WERI-Rb-1 (cell line): ENCODE measurements around the gene TBC1D2.

Source experiments
- DNase-seq: peaks from one replicate; pipeline ENCODE4 v3.0.0-alpha.2; 2020
- H3K27ac ChIP-seq: fragments of 250-450 bp; sonication (Bioruptor Pico); 2 replicates; pipeline ENCODE4 v1.5.1; 2020; ENCODE audit warnings: mild to moderate bottlenecking, moderate library complexity
- H3K27me3 ChIP-seq: fragments of 250-450 bp; sonication (Bioruptor Pico); 2 replicates; pipeline ENCODE4 v1.5.1; 2021; ENCODE audit warnings: mild to moderate bottlenecking, low read depth, moderate library complexity; ENCODE audit not compliant: insufficient read depth, severe bottlenecking
- H3K36me3 ChIP-seq: fragments of 250-450 bp; sonication (Bioruptor Pico); 2 replicates; pipeline ENCODE4 v1.5.1; 2020; ENCODE audit warnings: mild to moderate bottlenecking, moderate library complexity
- H3K4me3 ChIP-seq: 2 replicates; pipeline ENCODE4 v1.5.1; 2011; ENCODE audit warnings: low read depth, mild to moderate bottlenecking, control low read depth, low read length
- H3K9me3 ChIP-seq: fragments of 250-450 bp; sonication (Bioruptor Pico); 2 replicates; pipeline ENCODE4 v1.5.1; 2021; ENCODE audit warnings: mild to moderate bottlenecking, moderate library complexity; ENCODE audit not compliant: severe bottlenecking
- TF ChIP-seq, protein P1 (sequence below): IDR thresholded peaks from 2 replicates; pipeline ENCODE4 v1.5.1; 2011; ENCODE audit warnings: low read depth, mild to moderate bottlenecking, control low read depth, inconsistent platforms, low read length

TBC1D2 gene

DNA sequence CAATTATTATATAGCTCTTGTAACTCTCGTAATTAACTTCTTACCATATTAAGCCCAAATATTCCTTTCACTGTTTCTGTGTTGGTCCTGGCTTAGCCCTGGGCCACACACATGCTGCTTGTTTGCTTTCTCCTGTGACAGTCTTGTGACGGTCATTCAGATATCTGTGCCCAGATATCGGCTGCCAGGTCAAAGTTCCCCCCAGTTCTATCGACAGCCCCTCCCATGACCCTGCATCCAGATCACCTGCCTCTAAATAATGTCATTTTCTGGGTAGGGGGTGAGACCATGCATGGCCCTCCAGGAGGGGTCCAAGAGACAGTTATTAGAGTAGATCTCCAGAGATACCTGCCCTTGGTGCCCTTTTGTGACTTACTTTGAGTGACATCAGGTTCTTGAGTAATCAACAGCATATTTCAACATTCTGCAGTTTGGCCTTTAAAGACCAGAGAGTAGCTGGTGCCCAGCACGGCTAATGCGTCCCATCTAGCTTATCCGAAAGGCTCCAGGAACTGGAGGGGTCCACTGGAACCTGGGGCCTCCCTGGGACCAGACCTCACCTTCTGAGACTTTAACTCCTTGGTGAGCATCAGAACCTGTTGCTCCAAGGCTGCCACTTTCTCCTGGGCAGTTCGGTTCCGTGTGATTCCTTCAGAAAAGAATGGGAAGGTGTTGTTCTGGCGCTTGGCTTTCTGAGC lies 26.9 kb downstream of the TBC1D2 start:
- Histone ChIP-seq H3K36me3 (peaks cover 24% of the 10 kb centered on the region), H3K4me3 (no peak overlapping the region), H3K27me3 (no peaks in the 10 kb centered on the region), H3K9me3 (no peaks in the 10 kb centered on the region), H3K27ac (peak overlapping the region; percentile 13; the same call in 1 of the 2 replicates)
- TF ChIP-seq, protein P1, sequence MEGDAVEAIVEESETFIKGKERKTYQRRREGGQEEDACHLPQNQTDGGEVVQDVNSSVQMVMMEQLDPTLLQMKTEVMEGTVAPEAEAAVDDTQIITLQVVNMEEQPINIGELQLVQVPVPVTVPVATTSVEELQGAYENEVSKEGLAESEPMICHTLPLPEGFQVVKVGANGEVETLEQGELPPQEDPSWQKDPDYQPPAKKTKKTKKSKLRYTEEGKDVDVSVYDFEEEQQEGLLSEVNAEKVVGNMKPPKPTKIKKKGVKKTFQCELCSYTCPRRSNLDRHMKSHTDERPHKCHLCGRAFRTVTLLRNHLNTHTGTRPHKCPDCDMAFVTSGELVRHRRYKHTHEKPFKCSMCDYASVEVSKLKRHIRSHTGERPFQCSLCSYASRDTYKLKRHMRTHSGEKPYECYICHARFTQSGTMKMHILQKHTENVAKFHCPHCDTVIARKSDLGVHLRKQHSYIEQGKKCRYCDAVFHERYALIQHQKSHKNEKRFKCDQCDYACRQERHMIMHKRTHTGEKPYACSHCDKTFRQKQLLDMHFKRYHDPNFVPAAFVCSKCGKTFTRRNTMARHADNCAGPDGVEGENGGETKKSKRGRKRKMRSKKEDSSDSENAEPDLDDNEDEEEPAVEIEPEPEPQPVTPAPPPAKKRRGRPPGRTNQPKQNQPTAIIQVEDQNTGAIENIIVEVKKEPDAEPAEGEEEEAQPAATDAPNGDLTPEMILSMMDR = no peak
- no peak for DNase-seq

DNA sequence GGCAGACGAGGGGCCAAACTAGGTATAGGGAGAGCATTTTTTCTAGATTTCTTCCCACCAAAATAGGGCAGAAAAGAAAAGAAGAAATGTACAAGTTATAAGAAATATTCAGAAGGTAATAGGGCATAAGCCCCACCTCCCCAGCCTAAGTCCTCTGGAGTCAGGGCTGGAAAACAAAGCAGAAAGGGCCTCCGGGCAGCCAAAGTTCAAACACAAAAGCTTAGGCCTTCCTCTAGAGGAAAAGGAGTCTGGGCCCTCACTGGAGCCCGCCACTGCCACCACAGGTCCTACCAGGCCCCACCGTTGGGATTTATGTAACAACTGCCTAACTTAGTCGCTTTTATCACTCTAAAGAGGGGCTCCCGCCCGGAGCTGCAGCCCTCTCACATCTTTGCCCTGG lies 27.6 kb downstream of the TBC1D2 start:
- H3K27ac ChIP-seq = peak overlapping the region; percentile 13; the same call in 1 of the 2 replicates
- H3K36me3 ChIP-seq = peaks cover 21% of the 10 kb centered on the region
- TF ChIP-seq, protein P1 = no peak
- no peaks in the 10 kb centered on the region for H3K9me3 ChIP-seq
- H3K4me3 ChIP-seq = no peak overlapping the region
- H3K27me3 ChIP-seq = no peaks in the 10 kb centered on the region
- DNase-seq = no peak

DNA sequence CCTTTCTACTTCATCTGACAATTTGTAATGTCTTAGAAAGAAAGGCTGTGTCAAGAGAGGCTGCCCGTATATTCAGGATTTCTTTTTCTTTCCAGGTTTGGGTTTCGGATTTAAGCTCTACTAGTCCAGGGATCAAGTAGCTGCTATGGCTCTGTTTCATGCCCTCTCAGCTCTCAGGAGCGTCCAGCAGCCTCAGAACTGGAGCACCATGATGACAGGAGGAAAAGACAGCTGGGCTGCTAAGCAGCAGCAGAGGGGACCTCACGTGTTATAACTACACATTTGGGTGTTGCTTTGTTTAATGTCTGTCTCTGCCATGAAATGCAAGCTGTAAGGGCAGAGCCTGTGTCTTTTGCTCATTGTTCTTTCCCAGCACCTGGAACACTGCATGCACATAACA lies 28.5 kb downstream of the TBC1D2 start:
- peaks cover 16% of the 10 kb centered on the region for H3K36me3 ChIP-seq
- DNase-seq = peak; percentile 51
- no peaks in the 10 kb centered on the region for H3K9me3 ChIP-seq
- no peaks in the 10 kb centered on the region for H3K27me3 ChIP-seq
- H3K4me3 ChIP-seq = no peak overlapping the region
- TF ChIP-seq, protein P1 = no peak
- peak overlapping the region; percentile 75 for H3K27ac ChIP-seq

DNA sequence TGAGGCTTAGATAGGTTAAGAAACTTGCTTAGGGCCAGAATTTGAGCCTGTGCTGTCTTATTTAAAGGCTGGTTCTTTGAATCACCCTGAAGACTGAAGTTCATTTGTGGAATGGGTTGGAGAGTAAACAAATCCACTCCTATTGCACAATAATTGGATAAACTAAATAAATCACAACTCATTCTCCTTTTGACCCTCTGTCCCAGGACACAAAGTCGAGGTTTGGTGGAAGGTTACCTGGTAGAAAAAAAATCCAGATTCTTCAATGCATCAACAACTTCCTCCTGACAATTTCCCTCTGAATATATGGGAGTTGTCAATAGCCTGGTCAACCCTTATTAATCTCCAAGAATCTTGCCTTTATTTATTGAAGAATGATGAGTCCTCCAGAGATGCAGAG lies 28.9 kb downstream of the TBC1D2 start:
- H3K27ac ChIP-seq = peak overlapping the region; percentile 75
- DNase-seq = no peak
- H3K36me3 ChIP-seq = peaks cover 16% of the 10 kb centered on the region
- no peaks in the 10 kb centered on the region for H3K9me3 ChIP-seq
- H3K27me3 ChIP-seq = no peaks in the 10 kb centered on the region
- TF ChIP-seq, protein P1 = no peak
- H3K4me3 ChIP-seq = no peak overlapping the region

DNA sequence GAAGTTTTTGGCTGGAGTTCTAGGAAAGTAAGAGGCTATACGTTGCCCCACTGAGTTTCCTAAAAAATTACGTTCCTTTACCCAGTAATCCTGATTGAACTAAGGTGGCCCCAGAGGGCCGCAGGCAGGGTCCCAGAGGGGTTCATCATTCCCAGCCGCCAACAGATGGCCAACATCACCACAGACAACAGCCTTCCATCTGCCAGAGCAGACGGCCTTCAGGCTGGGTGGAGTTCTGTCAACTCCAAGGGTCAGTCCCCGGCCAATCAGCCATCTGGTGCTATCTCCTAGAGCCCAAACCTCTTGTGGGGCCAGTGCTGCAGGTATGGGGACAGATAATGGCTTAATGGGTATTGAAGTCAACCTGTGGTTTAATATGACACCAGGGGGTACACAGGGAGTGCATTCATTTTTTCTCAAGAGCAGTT lies 30.4 kb downstream of the TBC1D2 start:
- Histone ChIP-seq H3K27me3 (no peaks in the 10 kb centered on the region), H3K9me3 (no peaks in the 10 kb centered on the region), H3K36me3 (peaks cover 16% of the 10 kb centered on the region), H3K4me3 (no peak overlapping the region), H3K27ac (peak overlapping the region; percentile 75)
- TF ChIP-seq, protein P1 = no peak
- DNase-seq = peak; percentile 96
